Activated naive CD4-positive, alpha-beta T cell treated with anti-CD3 and anti-CD28 coated beads, Interleukin-2, amount 50 U/mL, for 16 hours (primary cell): Measurements from ENCODE around the gene NGFR.

ENCODE experiments used
- DNase-seq: peaks from one replicate; pipeline ENCODE4 v3.0.0-alpha.2; 2020

Gene NGFR

DNA sequence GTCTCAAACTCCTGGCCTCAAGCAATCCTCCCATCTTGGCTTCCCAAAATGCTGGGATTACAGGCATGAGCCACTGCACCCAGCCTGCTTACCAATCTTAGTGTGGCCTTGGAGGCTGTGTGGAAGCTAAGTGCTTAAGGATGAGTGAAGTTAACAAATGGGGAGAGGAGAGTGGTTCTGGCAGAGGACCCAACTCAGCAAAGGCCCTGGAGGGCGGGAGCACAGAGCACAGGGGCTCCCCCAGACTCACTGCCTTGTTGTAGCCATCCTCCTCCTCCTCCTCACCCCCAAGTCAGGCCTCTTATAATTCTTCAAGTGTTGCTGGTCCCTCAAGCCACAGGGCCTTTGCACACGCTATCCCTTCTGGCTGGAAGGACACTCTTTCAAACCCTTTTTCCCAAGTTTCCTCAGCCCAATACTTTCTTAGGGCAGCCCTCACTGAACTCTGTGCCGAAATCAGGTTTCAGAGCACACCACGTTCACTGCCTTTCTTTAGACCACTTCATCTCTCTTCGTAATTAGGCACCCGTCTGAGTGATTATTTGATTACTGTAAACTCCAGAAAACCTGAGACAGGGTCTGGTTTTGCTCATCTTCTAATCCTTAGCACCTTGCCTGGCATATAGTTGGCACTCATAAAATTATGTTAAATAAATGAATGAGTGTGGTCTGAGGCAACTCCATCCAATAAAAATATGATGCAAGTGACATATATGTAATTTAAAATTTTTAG lies 23.4 kb downstream of the NGFR start:
- DNase-seq: no peak

DNA sequence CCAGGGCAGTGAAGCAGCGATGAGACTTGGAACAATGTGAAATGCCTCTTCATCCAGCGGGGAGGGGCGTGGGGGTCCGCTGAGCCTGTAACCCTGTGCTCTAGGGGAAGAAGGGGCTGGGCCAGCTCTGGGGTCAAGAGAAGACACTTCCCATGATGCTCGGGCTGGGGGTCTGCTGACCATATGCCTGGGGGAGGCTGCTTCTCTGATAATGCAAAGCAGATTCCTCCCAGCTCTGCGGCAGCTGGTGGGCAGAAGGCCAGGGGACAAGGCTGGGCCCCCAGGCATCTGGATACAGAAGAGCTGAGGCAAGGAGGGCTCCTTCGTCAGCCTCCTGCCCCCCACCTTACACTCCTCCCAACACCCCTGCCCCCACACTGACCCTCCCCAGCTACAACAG lies 24.7 kb downstream of the NGFR start:
- no peak for DNase-seq

DNA sequence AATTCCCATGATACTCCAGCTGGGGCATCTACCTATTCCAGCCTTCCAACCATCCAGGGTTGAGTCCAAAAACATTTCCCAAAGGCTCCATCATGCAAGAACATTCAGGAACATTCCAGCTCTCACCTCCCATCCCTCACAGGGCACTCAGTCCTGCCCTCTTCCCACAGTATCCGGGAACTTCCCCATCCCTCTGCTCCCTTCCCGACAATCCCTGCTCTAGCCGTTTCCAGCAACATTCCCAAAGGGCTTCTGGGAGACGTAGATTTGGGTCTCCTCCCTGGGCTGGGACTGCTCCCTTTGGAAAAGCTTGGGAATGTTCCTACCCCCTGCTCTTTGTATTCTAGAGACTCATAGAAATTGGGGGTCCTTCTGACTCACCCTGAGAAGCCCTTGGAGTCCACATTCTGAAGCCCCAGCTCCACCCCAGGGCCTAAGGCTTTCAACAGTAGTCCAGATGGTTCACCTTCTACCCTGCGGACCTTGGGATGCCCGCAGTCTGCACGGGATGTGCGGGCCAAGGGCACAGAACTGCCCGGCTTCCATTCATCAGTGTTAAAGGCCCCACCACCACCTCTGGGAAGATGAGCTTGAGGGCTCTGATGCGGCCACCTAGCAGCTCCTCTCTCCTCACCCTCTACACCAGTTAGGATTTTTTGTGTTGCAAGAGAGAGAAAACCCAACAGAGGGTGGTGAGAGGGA lies 25.4 kb downstream of the NGFR start:
- DNase-seq: no peak

GRCh38 chr17:49521088-49521450 lies 26.0 kb downstream of the NGFR start:
- no peak for DNase-seq

- DNase-seq: no peak
Observed at GRCh38 chr17:49521471-49522356, 26.6 kb downstream of the NGFR start.

- no peak for DNase-seq
Observed at GRCh38 chr17:49522357-49522890, 27.3 kb downstream of the NGFR start.

- DNase-seq: no peak
Observed at GRCh38 chr17:49523196-49523595, 28.1 kb downstream of the NGFR start.

GRCh38 chr17:49523706-49524472 lies 28.8 kb downstream of the NGFR start:
- DNase-seq: peak; percentile 52

DNA sequence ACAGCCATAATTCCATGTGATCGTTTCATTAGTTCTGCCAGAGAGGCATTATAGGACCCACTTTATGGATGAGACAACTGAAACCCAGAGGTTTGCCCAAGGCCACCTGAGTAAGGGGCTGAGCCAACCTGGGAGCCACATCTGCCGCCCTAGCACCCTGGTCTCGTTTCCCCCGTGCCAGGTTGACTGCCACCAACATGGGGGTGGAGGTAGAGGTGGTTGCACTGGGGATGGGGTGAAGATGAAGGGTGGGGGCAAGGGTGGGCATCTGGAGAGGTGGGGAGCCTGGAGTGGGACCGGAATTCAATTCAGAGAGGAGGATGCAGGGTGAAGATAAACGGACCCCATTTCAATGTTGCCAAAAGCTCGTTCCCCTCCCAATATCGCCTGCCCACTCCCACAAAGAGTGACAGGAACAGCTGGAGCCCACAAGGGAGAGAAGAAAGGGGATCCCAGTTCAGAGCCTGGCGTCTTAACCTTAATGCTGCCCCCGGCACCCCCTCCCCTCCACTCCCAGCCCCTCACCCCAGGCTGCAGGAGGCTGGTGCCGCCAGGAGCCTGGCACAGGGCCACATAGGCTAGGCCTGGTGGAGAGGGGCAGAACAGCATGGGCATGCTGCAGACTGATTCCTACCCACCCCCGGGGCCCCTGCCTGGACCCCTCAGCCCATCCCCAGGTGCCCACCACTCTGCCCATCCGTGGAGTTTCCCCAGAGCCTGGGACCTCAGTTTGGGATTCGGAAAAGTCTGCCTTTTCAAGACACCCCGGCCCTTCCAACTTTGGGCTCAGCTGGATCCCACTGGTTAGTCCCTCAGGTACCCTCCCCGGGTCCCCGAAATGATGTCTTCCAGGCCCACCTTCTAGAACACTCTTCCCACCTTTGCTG lies 29.6 kb downstream of the NGFR start:
- DNase-seq: no peak

DNA sequence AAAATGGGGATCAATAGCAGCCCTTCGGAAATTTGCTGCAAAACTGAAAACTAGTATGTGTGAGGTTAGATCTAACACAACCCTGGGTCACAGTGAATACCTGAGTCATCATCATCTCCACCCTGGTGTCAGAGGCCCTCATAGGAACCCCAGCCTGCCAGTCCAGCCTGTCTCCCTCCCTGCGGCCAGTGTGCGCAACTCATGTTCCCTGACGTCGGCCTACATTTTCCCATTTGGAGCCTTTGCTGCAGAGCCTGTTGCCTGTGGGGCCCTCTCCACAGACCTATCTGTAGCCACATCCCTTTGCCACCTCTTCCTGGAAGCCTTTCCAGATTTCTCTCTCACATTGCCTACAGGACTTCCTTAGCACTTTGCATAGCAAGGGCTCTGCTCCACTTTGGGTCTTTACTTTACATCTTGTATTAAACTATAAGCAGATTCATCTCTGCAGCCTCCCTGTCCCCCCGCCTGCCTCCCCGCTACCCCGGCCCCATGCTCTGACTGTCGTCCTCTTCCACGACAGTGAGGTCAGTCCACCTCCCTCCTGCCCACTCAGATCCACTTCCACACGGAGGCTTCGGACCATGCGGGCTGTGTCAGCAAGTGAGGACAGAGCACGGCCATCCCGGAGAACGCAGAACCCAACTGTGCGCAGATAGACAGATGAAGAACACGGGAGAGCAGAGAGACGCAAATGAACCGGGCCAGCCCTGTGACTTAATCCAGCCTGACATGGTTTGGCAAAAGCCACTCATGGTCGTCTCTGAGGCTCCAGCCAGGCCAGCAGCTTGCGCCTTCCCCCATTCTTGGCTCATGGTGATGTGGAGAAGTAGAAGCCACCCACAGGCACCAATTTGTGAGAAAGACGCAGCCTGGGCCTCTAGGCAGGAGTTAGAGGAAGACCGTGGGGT lies 31.0 kb downstream of the NGFR start:
- DNase-seq: no peak

DNA sequence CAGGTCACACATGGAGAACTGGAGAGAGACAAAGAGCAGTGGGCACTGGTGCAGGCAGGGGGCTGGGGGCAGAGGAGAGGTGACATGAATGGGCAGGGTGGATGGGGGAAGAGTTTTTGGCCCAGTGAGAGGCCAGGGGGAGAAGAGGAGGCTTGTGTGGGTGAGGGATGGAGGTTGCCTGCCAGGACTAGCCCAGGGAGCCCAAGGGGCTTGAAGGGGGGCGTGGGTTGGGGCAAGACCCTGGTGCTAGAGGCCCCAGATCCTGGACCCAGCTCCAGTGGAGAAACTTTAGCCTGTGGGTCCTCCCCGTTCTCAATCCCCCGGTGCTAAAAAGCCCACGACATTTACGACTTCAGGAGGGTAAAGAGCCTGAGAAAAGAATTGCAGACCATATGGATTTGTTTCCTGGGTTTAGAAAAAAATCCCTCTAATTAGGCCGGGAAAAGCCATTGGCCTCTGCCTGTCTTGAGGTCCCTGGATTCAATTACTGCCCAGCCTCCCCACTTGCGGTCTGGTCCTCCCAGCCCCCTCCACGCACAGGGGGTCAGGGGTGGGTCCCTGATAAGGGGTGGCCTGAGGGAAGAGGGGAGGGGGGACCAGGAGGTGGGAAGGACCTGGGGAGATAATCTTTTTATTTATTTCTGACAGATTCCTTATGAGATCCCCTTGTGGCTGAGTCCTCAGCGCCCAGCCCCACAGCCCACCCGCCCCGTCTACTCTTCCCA lies 33.0 kb downstream of the NGFR start:
- no peak for DNase-seq

GRCh38 chr17:49528966-49529365 lies 33.9 kb downstream of the NGFR start:
- DNase-seq: no peak

- DNase-seq: no peak
Observed at GRCh38 chr17:49530118-49530517, 35.0 kb downstream of the NGFR start.

- no peak for DNase-seq
Observed at GRCh38 chr17:49543860-49544259, 48.8 kb downstream of the NGFR start.

GRCh38 chr17:49545007-49545660 lies 50.0 kb downstream of the NGFR start:
- no peak for DNase-seq

GRCh38 chr17:49545806-49546545 lies 50.9 kb downstream of the NGFR start:
- DNase-seq: no peak

DNA sequence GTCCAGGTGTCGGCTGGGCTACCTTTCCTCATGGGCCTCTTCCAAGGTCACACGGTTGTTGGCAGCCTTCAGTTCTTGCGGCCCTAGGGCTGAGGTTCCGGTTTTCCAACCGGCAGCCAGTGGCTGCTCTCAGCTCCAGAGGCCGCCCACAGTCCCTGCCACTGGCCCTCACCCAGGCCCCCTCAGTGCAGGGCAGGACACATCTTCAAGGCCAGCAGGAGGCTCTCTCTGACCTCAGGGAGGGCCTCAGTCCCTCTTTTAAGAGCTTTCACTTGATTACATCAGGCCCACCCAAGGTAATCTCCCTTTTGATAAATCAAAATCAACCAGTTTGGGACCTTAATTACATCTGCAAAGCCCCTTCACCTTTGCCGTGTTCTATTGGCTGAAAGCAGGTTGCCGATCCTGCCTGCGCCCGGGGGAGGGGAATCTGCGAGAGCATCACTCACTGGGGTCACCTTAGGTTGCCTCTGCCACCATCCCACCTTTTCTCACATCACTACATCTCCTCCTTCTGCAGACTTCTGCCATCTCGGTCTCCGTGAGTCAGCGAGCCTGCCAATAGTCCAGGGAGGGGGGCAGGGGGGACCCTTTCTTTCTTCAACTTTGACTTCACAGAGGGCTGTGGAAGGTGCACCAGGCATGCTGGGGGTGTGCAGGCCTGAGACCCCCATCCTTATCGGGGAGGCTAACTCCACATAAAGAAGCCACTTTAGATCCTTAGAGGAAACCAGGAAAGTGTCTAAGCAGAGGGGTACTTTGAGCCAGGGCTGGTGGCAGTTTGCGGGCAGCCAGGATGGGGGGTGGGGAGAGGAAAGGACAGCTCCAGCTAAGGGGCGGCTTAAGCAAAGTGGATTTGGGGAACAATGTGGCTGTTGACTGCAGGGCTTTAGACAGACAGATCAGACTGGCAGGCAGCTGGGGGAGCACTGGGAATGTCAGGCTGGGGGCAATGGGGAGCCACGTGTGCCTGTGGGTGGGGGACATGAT lies 51.7 kb downstream of the NGFR start:
- no peak for DNase-seq
